H9 (cell line): Measurements from ENCODE around the gene SLC6A7. TPM values are rescaled to one million over a fixed set of nuclear protein-coding genes. Genes with fewer than 3 reads are reported as not detected.

Experiments
- DNase-seq: peaks from one replicate; pipeline ENCODE4 v3.0.0-alpha.2; 2017
- H2AFZ ChIP-seq: one replicate; pipeline ENCODE4 v1.6.1; 2013; ENCODE audit warnings: mild to moderate bottlenecking, low read length, control low read depth, moderate library complexity
- H2AK5ac ChIP-seq: 2 replicates; pipeline ENCODE4 v1.6.1; 2013; ENCODE audit warnings: low read length, control low read depth, mixed read lengths; ENCODE audit not compliant: insufficient read length
- H2BK120ac ChIP-seq: one replicate; pipeline ENCODE4 v1.6.1; 2013; ENCODE audit warnings: low read depth, mild to moderate bottlenecking, low read length, control low read depth, inconsistent platforms; ENCODE audit not compliant: poor library complexity, severe bottlenecking
- H2BK12ac ChIP-seq: 2 replicates; pipeline ENCODE4 v1.6.1; 2013; ENCODE audit warnings: low read length, control low read depth, mixed read lengths, low read depth; ENCODE audit not compliant: insufficient read length
- H2BK15ac ChIP-seq: 2 replicates; pipeline ENCODE4 v1.6.1; 2013; ENCODE audit warnings: low read depth, low read length, control low read depth
- H2BK20ac ChIP-seq: one replicate; pipeline ENCODE4 v1.6.1; 2013; ENCODE audit warnings: low read depth, mild to moderate bottlenecking, low read length, control low read depth, inconsistent platforms; ENCODE audit not compliant: poor library complexity, severe bottlenecking
- H2BK5ac ChIP-seq: 2 replicates; pipeline ENCODE4 v1.6.1; 2013; ENCODE audit warnings: low read length, control low read depth, mixed read lengths; ENCODE audit not compliant: insufficient read length
- H3K14ac ChIP-seq: 2 replicates; pipeline ENCODE4 v1.6.1; 2013; ENCODE audit warnings: low read length, control low read depth; ENCODE audit not compliant: insufficient read depth
- H3K18ac ChIP-seq: 2 replicates; pipeline ENCODE4 v1.6.1; 2013; ENCODE audit warnings: low read depth, mild to moderate bottlenecking, mixed read lengths, low read length, control low read depth; ENCODE audit not compliant: insufficient read length
- H3K23ac ChIP-seq: 2 replicates; pipeline ENCODE4 v1.6.1; 2013; ENCODE audit warnings: low read length, control low read depth, mixed read lengths, low read depth; ENCODE audit not compliant: insufficient read length
- H3K23me2 ChIP-seq: 2 replicates; pipeline ENCODE4 v1.6.1; 2013; ENCODE audit warnings: low read depth, mild to moderate bottlenecking, mixed read lengths, low read length, control low read depth; ENCODE audit not compliant: insufficient read length, poor library complexity, severe bottlenecking
- H3K27ac ChIP-seq: 2 replicates; pipeline ENCODE4 v1.5.1; 2013; ENCODE audit warnings: low read length, control low read depth, mixed read lengths, low read depth; ENCODE audit not compliant: insufficient read length
- H3K27me3 ChIP-seq: 2 replicates; pipeline ENCODE4 v1.6.1; 2013; ENCODE audit warnings: low read length, control low read depth, inconsistent platforms; ENCODE audit not compliant: insufficient read depth
- H3K4ac ChIP-seq: 2 replicates; pipeline ENCODE4 v1.6.1; 2013; ENCODE audit warnings: low read depth, mild to moderate bottlenecking, control low read depth, inconsistent platforms, low read length, moderate library complexity
- H3K4me1 ChIP-seq: 2 replicates; pipeline ENCODE4 v1.6.1; 2013; ENCODE audit warnings: low read length, control low read depth, inconsistent platforms; ENCODE audit not compliant: insufficient read depth
- H3K4me2 ChIP-seq: 2 replicates; pipeline ENCODE4 v1.6.1; 2013; ENCODE audit warnings: low read length, control low read depth, mixed read lengths; ENCODE audit not compliant: insufficient read length, insufficient read depth
- H3K56ac ChIP-seq: 2 replicates; pipeline ENCODE4 v1.6.1; 2013; ENCODE audit warnings: low read depth, mild to moderate bottlenecking, mixed read lengths, low read length, control low read depth; ENCODE audit not compliant: insufficient read length
- H3K79me1 ChIP-seq: 2 replicates; pipeline ENCODE4 v1.6.1; 2013; ENCODE audit warnings: low read depth, mild to moderate bottlenecking, moderate library complexity, low read length, control low read depth, inconsistent platforms; ENCODE audit not compliant: insufficient read depth, poor library complexity, severe bottlenecking
- H3K79me2 ChIP-seq: 2 replicates; pipeline ENCODE4 v1.6.1; 2013; ENCODE audit warnings: low read length, control low read depth, inconsistent platforms; ENCODE audit not compliant: insufficient read depth
- H3K9ac ChIP-seq: 2 replicates; pipeline ENCODE4 v1.6.1; 2013; ENCODE audit warnings: low read length, control low read depth, mixed read lengths; ENCODE audit not compliant: insufficient read length; ENCODE audit errors: extremely low read depth
- H3K9me3 ChIP-seq: one replicate; pipeline ENCODE4 v1.6.1; 2013; ENCODE audit warnings: low read depth, low read length, inconsistent platforms; ENCODE audit not compliant: control insufficient read depth
- H3T11ph ChIP-seq: one replicate; pipeline ENCODE4 v1.6.1; 2013; ENCODE audit warnings: mild to moderate bottlenecking, low read length, control low read depth, inconsistent platforms
- H4K20me1 ChIP-seq: one replicate; pipeline ENCODE4 v1.6.1; 2013; ENCODE audit not compliant: control insufficient read depth, insufficient read length, insufficient read depth
- H4K5ac ChIP-seq: 2 replicates; pipeline ENCODE4 v1.6.1; 2013; ENCODE audit warnings: low read depth, mild to moderate bottlenecking, mixed read lengths, low read length, control low read depth; ENCODE audit not compliant: insufficient read length
- H4K8ac ChIP-seq: replicated peaks from 2 replicates; pipeline ENCODE4 v1.6.1; 2013; ENCODE audit warnings: low read length, control low read depth, mixed read lengths, low read depth; ENCODE audit not compliant: insufficient read length
- H4K91ac ChIP-seq: 2 replicates; pipeline ENCODE4 v1.6.1; 2013; ENCODE audit warnings: low read depth, mild to moderate bottlenecking, moderate library complexity, mixed read lengths, low read length, control low read depth; ENCODE audit not compliant: insufficient read length
- H3K27ac Mint-ChIP-seq, 3 experiments: 2 replicates in 2 of 3; 3 replicates in 1 of 3; pipeline ENCODE4 v1.8.0; 2020 to 2021; ENCODE audit warnings: mixed read lengths in 3 of 3, mild to moderate bottlenecking in 1 of 3, moderate library complexity in 1 of 3
- H3K27me3 Mint-ChIP-seq: 2 replicates; pipeline ENCODE4 v1.8.0; 2021; ENCODE audit warnings: low read depth, mild to moderate bottlenecking, moderate library complexity, mixed read lengths
- H3K36me3 Mint-ChIP-seq, 3 experiments: 2 replicates in 2 of 3; 3 replicates in 1 of 3; pipeline ENCODE4 v1.8.0; 2020 to 2021; ENCODE audit warnings: low read depth in 3 of 3, mixed read lengths in 3 of 3; ENCODE audit not compliant: insufficient read depth in 1 of 3
- H3K4me1 Mint-ChIP-seq, 2 experiments: 2 replicates each; pipeline ENCODE4 v1.8.0; 2020; ENCODE audit warnings: mixed read lengths in 2 of 2
- H3K4me3 Mint-ChIP-seq, 2 experiments: 2 replicates in 1 of 2; 3 replicates in 1 of 2; pipeline ENCODE4 v1.8.0; 2020 to 2021; ENCODE audit warnings: mild to moderate bottlenecking in 2 of 2, mixed read lengths in 2 of 2, moderate library complexity in 1 of 2
- H3K9me3 Mint-ChIP-seq, 2 experiments: 2 replicates in 1 of 2; 3 replicates in 1 of 2; pipeline ENCODE4 v1.8.0; 2020; ENCODE audit warnings: mild to moderate bottlenecking in 2 of 2, mixed read lengths in 2 of 2, moderate library complexity in 1 of 2
- CTCF ChIP-seq: fragments of 200-600 bp; sonication (generic); conservative IDR thresholded peaks from 3 replicates; pipeline ENCODE4 v1.8.0; 2021; ENCODE audit warnings: antibody characterized with exemption, mild to moderate bottlenecking
- total RNA-seq: library from RNA; stranded (reverse); gene quantifications from 2 replicates; pipeline ENCODE4 v1.2.1, GENCODE V29; 2021

SLC6A7 gene
- total RNA-seq, 1 experiment from 2014 or later = not detected

GRCh38 chr5:150219142-150219541 is 29.3 kb downstream of the SLC6A7 start:
- Histone ChIP-seq H4K91ac (no peak overlapping the region), H3K27me3 (0 out of 2 replicates have a peak, but pooled peaks cover 1% of the 10 kb centered on the region), H3K79me1 (no peaks in the 10 kb centered on the region), H2BK15ac (no peak overlapping the region), H3K56ac (no peak overlapping the region), H3K27ac (no peak overlapping the region), H2AFZ (no peak overlapping the region), H3K9ac (no peak overlapping the region), H3K23me2 (no peaks in the 10 kb centered on the region), H2AK5ac (no peak overlapping the region), H3K9me3 (no peaks in the 10 kb centered on the region), H2BK120ac (no peak overlapping the region), H3T11ph (no peak overlapping the region), H3K79me2 (no peaks in the 10 kb centered on the region), H2BK20ac (no peak overlapping the region), H4K8ac (no peak overlapping the region), H3K4ac (no peak overlapping the region), H4K5ac (no peak overlapping the region), H3K23ac (no peak overlapping the region), H2BK12ac (no peak overlapping the region), H3K14ac (no peak overlapping the region), H4K20me1 (no peaks in the 10 kb centered on the region), H2BK5ac (no peak overlapping the region), H3K4me1 (no peaks in the 10 kb centered on the region; the same call in 1 of the 2 replicates), H3K18ac (no peak overlapping the region), H3K4me2 (no peak overlapping the region)
- no peak for DNase-seq
- H3K4me1 Mint-ChIP-seq = peaks cover 2 to 9% of the 10 kb centered on the region in 2 experiments; a peak in 2 of 4 replicates
- no peak overlapping the region for H3K27ac Mint-ChIP-seq
- H3K4me3 Mint-ChIP-seq = no peak overlapping the region
- TF ChIP-seq CTCF = no peak
- peaks cover 36% of the 10 kb centered on the region for H3K27me3 Mint-ChIP-seq
- no peaks in the 10 kb centered on the region; a peak in 1 of 7 replicates for H3K36me3 Mint-ChIP-seq
- no peaks in the 10 kb centered on the region for H3K9me3 Mint-ChIP-seq
